Fibroblast of mammary gland (primary cell): Measurements from ENCODE around the gene DUSP19.
A peak's percentile ranks its signal among the peaks of the same experiment; 100 is the strongest.

Source experiments
- DNase-seq: peaks from one replicate; pipeline ENCODE4 v3.0.0-alpha.2; 2010; ENCODE audit warnings: low read depth
- H3K4me3 ChIP-seq: 2 replicates; pipeline ENCODE4 v1.5.1; 2011; ENCODE audit warnings: low read depth, mild to moderate bottlenecking, low read length, moderate library complexity; ENCODE audit not compliant: control insufficient read depth
- TF ChIP-seq, protein P1 (sequence below): conservative IDR thresholded peaks from 2 replicates; pipeline ENCODE4 v1.5.1; 2011; ENCODE audit warnings: low read depth, low read length, inconsistent platforms; ENCODE audit not compliant: control insufficient read depth, insufficient read depth

The DUSP19 gene

DNA sequence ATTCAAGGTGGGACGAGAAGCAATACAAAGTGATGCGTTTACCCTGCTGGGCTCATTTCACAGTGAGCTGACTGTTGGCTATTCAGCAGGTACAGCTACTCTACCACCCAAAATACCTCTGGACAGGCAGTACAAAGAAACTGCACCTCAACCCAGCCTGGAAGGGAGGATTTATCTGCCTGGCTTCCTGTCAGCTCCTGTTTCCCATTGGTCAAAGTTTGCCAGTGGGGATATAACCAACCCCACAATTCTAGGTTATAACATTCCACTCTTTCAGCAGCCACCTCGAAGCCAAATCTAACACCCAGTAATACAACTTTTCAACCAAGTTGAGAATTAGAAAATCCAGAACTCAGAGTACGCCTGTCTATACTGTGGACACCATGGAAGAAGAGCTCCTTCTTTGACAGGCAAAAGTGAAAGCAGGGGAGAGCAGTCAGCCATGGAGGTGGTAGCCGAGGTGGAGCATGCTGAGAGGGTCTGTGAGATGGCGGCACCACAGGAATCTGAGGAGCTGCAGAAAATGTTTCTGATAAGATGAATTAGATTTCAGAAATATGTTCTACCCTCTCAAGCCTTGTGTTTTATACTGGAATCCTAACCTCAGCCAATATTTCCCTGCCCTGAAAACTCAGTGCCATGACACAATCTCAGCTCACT lies 10.8 kb downstream of the DUSP19 start:
- no peak overlapping the region for H3K4me3 ChIP-seq
- TF ChIP-seq, protein P1, sequence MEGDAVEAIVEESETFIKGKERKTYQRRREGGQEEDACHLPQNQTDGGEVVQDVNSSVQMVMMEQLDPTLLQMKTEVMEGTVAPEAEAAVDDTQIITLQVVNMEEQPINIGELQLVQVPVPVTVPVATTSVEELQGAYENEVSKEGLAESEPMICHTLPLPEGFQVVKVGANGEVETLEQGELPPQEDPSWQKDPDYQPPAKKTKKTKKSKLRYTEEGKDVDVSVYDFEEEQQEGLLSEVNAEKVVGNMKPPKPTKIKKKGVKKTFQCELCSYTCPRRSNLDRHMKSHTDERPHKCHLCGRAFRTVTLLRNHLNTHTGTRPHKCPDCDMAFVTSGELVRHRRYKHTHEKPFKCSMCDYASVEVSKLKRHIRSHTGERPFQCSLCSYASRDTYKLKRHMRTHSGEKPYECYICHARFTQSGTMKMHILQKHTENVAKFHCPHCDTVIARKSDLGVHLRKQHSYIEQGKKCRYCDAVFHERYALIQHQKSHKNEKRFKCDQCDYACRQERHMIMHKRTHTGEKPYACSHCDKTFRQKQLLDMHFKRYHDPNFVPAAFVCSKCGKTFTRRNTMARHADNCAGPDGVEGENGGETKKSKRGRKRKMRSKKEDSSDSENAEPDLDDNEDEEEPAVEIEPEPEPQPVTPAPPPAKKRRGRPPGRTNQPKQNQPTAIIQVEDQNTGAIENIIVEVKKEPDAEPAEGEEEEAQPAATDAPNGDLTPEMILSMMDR: no peak

GRCh38 chr2:183091318-183091953 lies 12.9 kb downstream of the DUSP19 start:
- H3K4me3 ChIP-seq: no peak overlapping the region
- TF ChIP-seq, protein P1: no peak
- DNase-seq: no peak

More for the DNA sequence above, 10.8 kb downstream of the DUSP19 start:
- no peak for DNase-seq

- no peak overlapping the region for H3K4me3 ChIP-seq
- TF ChIP-seq, protein P1: no peak
Measured at GRCh38 chr2:183091954-183092345, 13.4 kb downstream of the DUSP19 start.

GRCh38 chr2:183093857-183094657 lies 15.5 kb downstream of the DUSP19 start:
- peak; percentile 48 for DNase-seq
- H3K4me3 ChIP-seq: no peak overlapping the region
- TF ChIP-seq, protein P1: peak; percentile 17

More at GRCh38 chr2:183091954-183092345, 13.4 kb downstream of the DUSP19 start:
- no peak for DNase-seq

- H3K4me3 ChIP-seq: no peak overlapping the region
- TF ChIP-seq, protein P1: no peak
- DNase-seq: peak; percentile 40
Measured at GRCh38 chr2:183105402-183106134, 27.0 kb downstream of the DUSP19 start.

DNA sequence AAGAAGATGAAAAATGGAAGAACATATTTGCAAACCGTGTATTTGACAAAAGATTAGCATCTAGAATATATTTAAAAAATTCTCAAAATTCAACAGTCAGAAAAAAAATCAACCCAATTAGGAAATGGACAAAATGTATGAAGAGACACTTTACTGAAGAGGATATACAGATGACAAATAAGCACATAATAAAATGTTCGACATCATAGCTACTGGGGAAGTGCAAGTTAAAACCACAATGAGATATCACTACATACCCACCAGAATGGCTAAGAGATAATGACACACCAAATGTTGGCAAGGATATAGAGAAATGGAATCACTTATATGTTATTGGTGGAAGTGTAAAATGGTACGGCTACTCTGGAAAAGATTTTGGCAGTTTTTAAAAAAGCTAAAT lies 34.0 kb downstream of the DUSP19 start:
- TF ChIP-seq, protein P1: no peak
- DNase-seq: peak; percentile 28
- no peak overlapping the region for H3K4me3 ChIP-seq
